Measurements from ENCODE around the gene MEGF11. TPM values are rescaled to one million over a fixed set of nuclear protein-coding genes. Genes with fewer than 3 reads are reported as not detected.

MEGF11 gene
- polyA plus RNA-seq, 1 of the 3 experiments (the other 2 are of a cell fraction), result not detected

- Histone ChIP-seq H3K27me3 (ENCODE audit: insufficient read depth) (no peaks in the 10 kb centered on the region), H3K4me1 (ENCODE audit: control insufficient read depth in 1 of 2, insufficient read depth in 2 of 2, low read depth in 1 of 2, low read length in 1 of 2) (peaks cover 9 to 19% of the 10 kb centered on the region in 2 experiments; a peak in 3 of 4 replicates), H3K36me3 (replicated peaks in 1 of 2; ENCODE audit: control insufficient read depth in 1 of 2, insufficient read depth in 2 of 2, low read length in 1 of 2) (peaks cover 0 to 9% of the 10 kb centered on the region in 2 experiments), H3K27ac (ENCODE audit: low read depth in 2 of 2, low read length in 1 of 2) (peak overlapping the region in 1 of 2 experiments; percentile 67; a peak in 2 of 4 replicates), H3F3A (replicated peaks; ENCODE audit: insufficient read depth) (peaks cover 21% of the 10 kb centered on the region), H3K9me3 (no peaks in the 10 kb centered on the region), H3K4me2 (no peak overlapping the region), H3K4me3 (ENCODE audit: low read depth in 2 of 2, low read length in 1 of 2) (no peak overlapping the region), H3K9me2 (no peaks in the 10 kb centered on the region), H3K9ac (no peak overlapping the region), H2AFZ (ENCODE audit: low read depth) (no peak overlapping the region), H3K79me2 (ENCODE audit: insufficient read depth) (peaks cover 21% of the 10 kb centered on the region), H4K20me1 (ENCODE audit: insufficient read depth) (no peaks in the 10 kb centered on the region)
- TF ChIP-seq RCOR1 (IDR thresholded peaks at IDR 0.05; ENCODE audit: low read length) (0 out of 2 replicates have a peak, but pooled peaks have one; percentile 48), MXI1 (IDR thresholded peaks at IDR 0.05; ENCODE audit: low read depth, low read length) (peak; percentile 55; the same call in 1 of the 2 replicates), ELF1 (IDR thresholded peaks at IDR 0.05) (no peak), RAD21 (IDR thresholded peaks at IDR 0.05; ENCODE audit: low read length) (no peak), GATA2 (CRISPR knock-in tag; IDR thresholded peaks at IDR 0.05) (peak; percentile 30; the same call in 1 of the 2 replicates), CHD2 (IDR thresholded peaks at IDR 0.05; ENCODE audit: low read length, partially characterized antibody) (peak; percentile 24), TEAD4 (IDR thresholded peaks at IDR 0.05; ENCODE audit: borderline replicate concordance, insufficient read depth) (no peak), EP300 (IDR thresholded peaks at IDR 0.05; ENCODE audit: borderline replicate concordance in 1 of 2, low read depth in 1 of 2, low read length in 1 of 2) (0 out of 4 replicates have a peak, but pooled peaks of 1 of the 2 experiments have one; percentile 23), CTCF (IDR thresholded peaks at IDR 0.05) (no peak), FOXM1 (IDR thresholded peaks at IDR 0.05; ENCODE audit: low read depth) (no peak), EZH2phosphoT487 (IDR thresholded peaks at IDR 0.05; ENCODE audit: borderline replicate concordance, low read depth) (no peak), TAF1 (IDR thresholded peaks at IDR 0.05; ENCODE audit: borderline replicate concordance, low read depth, low read length) (no peak)
- DNase-seq, result peak; percentile 61
- POLR2A ChIA-PET, result no interaction called here
- WGBS (ENCODE audit: low lambda C conversion rate), result 69% methylated on average over 4 of the region's 4 CpGs
- CTCF ChIA-PET, result interaction anchor here (1.0 to 1.8 kb wide), 2 partner anchors 23 to 199 kb away, joined by 3 to 6 read pairs; partner anchors contain the start of gene SNAPC5
Measured at GRCh38 chr15:66298803-66299251, 45.3 kb upstream of the MEGF11 start.

GRCh38 chr15:66296186-66296585 is 42.6 kb upstream of the MEGF11 start:
- ChIA-PET CTCF (no interaction called here), POLR2A (no interaction called here)
- Histone ChIP-seq H3K27me3 (ENCODE audit: insufficient read depth) (no peaks in the 10 kb centered on the region), H4K20me1 (ENCODE audit: insufficient read depth) (no peaks in the 10 kb centered on the region), H3K79me2 (ENCODE audit: insufficient read depth) (peaks cover 21% of the 10 kb centered on the region), H3K9ac (no peak overlapping the region), H3K36me3 (replicated peaks in 1 of 2; ENCODE audit: control insufficient read depth in 1 of 2, insufficient read depth in 2 of 2, low read length in 1 of 2) (peaks cover 0 to 9% of the 10 kb centered on the region in 2 experiments), H3F3A (replicated peaks; ENCODE audit: insufficient read depth) (peaks cover 26% of the 10 kb centered on the region), H2AFZ (ENCODE audit: low read depth) (no peak overlapping the region), H3K4me2 (peak overlapping the region; percentile 95; the same call in 1 of the 2 replicates), H3K4me3 (ENCODE audit: low read depth in 2 of 2, low read length in 1 of 2) (no peak overlapping the region), H3K27ac (ENCODE audit: low read depth in 2 of 2, low read length in 1 of 2) (no peak overlapping the region), H3K4me1 (ENCODE audit: control insufficient read depth in 1 of 2, insufficient read depth in 2 of 2, low read depth in 1 of 2, low read length in 1 of 2) (peaks cover 26% of the 10 kb centered on the region in 2 experiments; a peak in 3 of 4 replicates), H3K9me2 (no peaks in the 10 kb centered on the region), H3K9me3 (no peaks in the 10 kb centered on the region)
- WGBS (ENCODE audit: low lambda C conversion rate), result 84% methylated on average over 5 of the region's 5 CpGs
- DNase-seq, result no peak
- TF ChIP-seq SIN3A (IDR thresholded peaks at IDR 0.05; ENCODE audit: borderline replicate concordance, low read depth, low read length) (no peak), RAD21 (IDR thresholded peaks at IDR 0.05; ENCODE audit: low read length) (no peak), ZBTB33 (IDR thresholded peaks at IDR 0.05; ENCODE audit: borderline replicate concordance, low read depth) (no peak), NFIC (IDR thresholded peaks at IDR 0.05; ENCODE audit: borderline replicate concordance) (no peak), GATA2 (CRISPR knock-in tag; IDR thresholded peaks at IDR 0.05) (no peak), EZH2phosphoT487 (IDR thresholded peaks at IDR 0.05; ENCODE audit: borderline replicate concordance, low read depth) (no peak), FOXJ3 (CRISPR knock-in tag; IDR thresholded peaks at IDR 0.05) (no peak), MAX (IDR thresholded peaks at IDR 0.05; ENCODE audit: low read depth) (no peak), RCOR1 (IDR thresholded peaks at IDR 0.05; ENCODE audit: low read length) (no peak), RFX5 (IDR thresholded peaks at IDR 0.05; ENCODE audit: low read length) (no peak), TAF1 (IDR thresholded peaks at IDR 0.05; ENCODE audit: borderline replicate concordance, low read depth, low read length) (no peak)
